ENCODE results near the gene CEP350.

DNA sequence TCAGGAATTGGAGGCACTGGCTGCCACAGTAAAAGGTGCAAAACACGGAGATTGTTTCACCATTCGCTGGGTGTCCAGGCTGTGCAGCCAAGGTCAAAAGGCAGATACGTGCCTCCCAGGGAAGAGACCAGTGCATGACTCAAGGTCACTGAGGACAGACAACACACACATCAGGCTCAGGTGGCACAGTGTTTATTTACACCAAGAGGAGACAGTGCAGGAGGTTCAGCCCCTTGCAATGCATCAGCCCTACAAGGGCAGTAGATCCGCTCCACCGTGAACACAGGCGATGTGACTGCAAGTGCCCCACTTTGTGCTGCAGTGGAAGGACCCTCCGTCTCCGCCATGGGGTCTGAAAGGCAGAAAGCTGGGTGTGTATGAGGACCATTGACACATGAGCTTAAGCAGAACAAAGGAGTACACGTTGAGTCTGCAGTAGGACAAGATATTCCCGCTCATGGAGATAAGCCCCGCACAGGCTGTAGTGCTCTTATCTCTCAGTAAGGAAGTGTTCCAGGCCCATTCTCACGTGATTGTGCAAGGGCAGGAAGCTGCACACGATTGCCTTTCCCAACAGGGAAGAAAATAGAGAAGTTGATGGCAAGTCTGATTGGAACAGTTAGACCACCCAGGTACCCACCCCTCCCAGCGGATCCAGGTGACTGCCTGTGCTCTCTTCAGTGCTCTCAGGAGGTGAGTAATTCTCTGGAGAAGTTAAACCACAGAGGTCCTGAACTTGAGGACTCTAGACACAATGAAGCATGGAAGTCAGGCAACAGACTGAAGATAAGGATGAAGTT, 162.6 kb downstream of the CEP350 start:
- TF ChIP-seq, protein P1, sequence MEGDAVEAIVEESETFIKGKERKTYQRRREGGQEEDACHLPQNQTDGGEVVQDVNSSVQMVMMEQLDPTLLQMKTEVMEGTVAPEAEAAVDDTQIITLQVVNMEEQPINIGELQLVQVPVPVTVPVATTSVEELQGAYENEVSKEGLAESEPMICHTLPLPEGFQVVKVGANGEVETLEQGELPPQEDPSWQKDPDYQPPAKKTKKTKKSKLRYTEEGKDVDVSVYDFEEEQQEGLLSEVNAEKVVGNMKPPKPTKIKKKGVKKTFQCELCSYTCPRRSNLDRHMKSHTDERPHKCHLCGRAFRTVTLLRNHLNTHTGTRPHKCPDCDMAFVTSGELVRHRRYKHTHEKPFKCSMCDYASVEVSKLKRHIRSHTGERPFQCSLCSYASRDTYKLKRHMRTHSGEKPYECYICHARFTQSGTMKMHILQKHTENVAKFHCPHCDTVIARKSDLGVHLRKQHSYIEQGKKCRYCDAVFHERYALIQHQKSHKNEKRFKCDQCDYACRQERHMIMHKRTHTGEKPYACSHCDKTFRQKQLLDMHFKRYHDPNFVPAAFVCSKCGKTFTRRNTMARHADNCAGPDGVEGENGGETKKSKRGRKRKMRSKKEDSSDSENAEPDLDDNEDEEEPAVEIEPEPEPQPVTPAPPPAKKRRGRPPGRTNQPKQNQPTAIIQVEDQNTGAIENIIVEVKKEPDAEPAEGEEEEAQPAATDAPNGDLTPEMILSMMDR (IDR thresholded peaks at IDR 0.05) = no peak
- TF ChIP-seq JUN (IDR thresholded peaks at IDR 0.05) (no peak), POLR2A (IDR thresholded peaks at IDR 0.05; ENCODE audit: low read length) (no peak), NFE2L2 (conservative IDR thresholded peaks at IDR 0.05; ENCODE audit: low read length) (no peak), HDAC2 (IDR thresholded peaks at IDR 0.05) (no peak), EP300 (IDR thresholded peaks at IDR 0.05) (no peak), SMC3 (IDR thresholded peaks at IDR 0.05) (no peak)

Measured in A549 (cell line).